ENCODE results near the gene TMEM117. TPM values are rescaled to one million over a fixed set of nuclear protein-coding genes. Genes with fewer than 3 reads are reported as not detected.
A peak's percentile ranks its signal among the peaks of the same experiment; 100 is the strongest.

The TMEM117 gene
- total RNA-seq, 1 donor, result 22.4 TPM

DNA sequence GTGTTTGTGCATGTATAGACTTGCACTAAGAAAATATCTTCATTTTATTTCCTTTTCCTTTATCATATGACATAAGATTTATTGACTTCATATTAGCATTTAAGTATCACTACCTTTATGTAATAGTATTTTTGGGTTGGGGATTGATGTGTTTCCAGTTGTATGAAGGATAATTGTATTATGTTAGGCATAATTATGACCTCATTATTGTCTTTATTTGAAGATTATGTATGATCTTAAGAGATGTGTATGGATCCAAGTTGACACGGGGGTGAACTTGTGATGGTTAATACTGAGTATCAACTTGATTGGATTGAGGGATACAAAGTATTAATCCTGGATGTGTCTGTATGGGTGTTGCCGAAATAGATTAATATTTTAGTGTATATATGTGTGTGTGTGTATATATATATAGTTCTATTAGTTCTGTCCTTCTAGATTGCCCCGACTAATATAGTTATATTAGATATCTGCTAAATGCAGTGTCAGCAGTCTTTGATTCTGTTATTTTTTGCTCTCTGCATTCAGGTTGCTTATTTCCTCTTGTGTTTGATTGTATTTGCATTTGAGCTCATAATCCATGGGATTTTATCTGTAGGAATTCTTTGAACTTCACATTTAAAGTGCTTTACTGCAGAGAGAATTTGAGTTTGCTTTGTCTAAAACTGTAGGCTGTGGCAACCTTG is 211.0 kb downstream of the TMEM117 start:
- Histone ChIP-seq H3K4me1 (ENCODE audit: insufficient read depth, low read length) (no peaks in the 10 kb centered on the region), H3K9me3 (ENCODE audit: low read depth, low read length) (no peaks in the 10 kb centered on the region), H3K4me3 (ENCODE audit: insufficient read depth, low read length) (no peak overlapping the region), H3K27ac (ENCODE audit: low read depth, low read length) (no peak overlapping the region), H3K27me3 (ENCODE audit: insufficient read depth, low read length) (no peaks in the 10 kb centered on the region), H4K20me1 (ENCODE audit: insufficient read depth, low read length) (no peaks in the 10 kb centered on the region), H3K36me3 (ENCODE audit: insufficient read depth, low read length) (no peaks in the 10 kb centered on the region), H3K4me2 (ENCODE audit: insufficient read depth, low read length) (no peak overlapping the region), H3K79me2 (ENCODE audit: insufficient read depth, low read length) (no peaks in the 10 kb centered on the region), H2AFZ (ENCODE audit: low read length) (no peak overlapping the region)
- TF ChIP-seq, protein P1, sequence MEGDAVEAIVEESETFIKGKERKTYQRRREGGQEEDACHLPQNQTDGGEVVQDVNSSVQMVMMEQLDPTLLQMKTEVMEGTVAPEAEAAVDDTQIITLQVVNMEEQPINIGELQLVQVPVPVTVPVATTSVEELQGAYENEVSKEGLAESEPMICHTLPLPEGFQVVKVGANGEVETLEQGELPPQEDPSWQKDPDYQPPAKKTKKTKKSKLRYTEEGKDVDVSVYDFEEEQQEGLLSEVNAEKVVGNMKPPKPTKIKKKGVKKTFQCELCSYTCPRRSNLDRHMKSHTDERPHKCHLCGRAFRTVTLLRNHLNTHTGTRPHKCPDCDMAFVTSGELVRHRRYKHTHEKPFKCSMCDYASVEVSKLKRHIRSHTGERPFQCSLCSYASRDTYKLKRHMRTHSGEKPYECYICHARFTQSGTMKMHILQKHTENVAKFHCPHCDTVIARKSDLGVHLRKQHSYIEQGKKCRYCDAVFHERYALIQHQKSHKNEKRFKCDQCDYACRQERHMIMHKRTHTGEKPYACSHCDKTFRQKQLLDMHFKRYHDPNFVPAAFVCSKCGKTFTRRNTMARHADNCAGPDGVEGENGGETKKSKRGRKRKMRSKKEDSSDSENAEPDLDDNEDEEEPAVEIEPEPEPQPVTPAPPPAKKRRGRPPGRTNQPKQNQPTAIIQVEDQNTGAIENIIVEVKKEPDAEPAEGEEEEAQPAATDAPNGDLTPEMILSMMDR (IDR thresholded peaks at IDR 0.05; ENCODE audit: extremely low read depth, low read depth, low read length), result no peak
- DNase-seq (ENCODE audit: insufficient read length, low spot score, missing footprints), result no peak

DNA sequence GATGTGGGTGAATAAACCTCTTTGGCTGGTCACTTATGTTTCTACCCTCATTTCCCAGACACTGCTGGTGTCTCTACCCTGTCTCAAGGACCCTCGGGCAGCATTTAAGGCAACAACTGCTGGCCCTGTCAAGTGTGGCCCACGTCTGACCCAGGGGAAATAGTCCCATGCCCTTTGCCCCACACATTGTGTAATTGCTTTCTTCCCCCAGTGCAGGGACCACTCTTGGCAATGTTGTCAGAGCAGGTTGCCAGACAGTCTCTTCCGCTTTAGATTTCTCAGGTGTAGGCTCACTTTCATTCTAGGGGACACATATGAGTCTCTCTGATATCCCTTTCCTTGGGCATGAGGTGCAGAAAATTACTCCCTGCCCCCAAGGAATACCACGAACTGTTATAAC is 216.7 kb downstream of the TMEM117 start:
- no peaks in the 10 kb centered on the region for H3K79me2 ChIP-seq (ENCODE audit: insufficient read depth, low read length)
- H3K4me3 ChIP-seq (ENCODE audit: insufficient read depth, low read length), result no peak overlapping the region
- DNase-seq (ENCODE audit: insufficient read length, low spot score, missing footprints), result no peak
- TF ChIP-seq, protein P1 (IDR thresholded peaks at IDR 0.05; ENCODE audit: extremely low read depth, low read depth, low read length), result no peak
- no peak overlapping the region for H3K4me2 ChIP-seq (ENCODE audit: insufficient read depth, low read length)
- no peak overlapping the region for H2AFZ ChIP-seq (ENCODE audit: low read length)
- H3K36me3 ChIP-seq (ENCODE audit: insufficient read depth, low read length), result no peaks in the 10 kb centered on the region
- H4K20me1 ChIP-seq (ENCODE audit: insufficient read depth, low read length), result no peaks in the 10 kb centered on the region
- H3K9me3 ChIP-seq (ENCODE audit: low read depth, low read length), result no peaks in the 10 kb centered on the region
- no peaks in the 10 kb centered on the region for H3K27me3 ChIP-seq (ENCODE audit: insufficient read depth, low read length)
- H3K4me1 ChIP-seq (ENCODE audit: insufficient read depth, low read length), result no peaks in the 10 kb centered on the region
- no peak overlapping the region for H3K27ac ChIP-seq (ENCODE audit: low read depth, low read length)

DNA sequence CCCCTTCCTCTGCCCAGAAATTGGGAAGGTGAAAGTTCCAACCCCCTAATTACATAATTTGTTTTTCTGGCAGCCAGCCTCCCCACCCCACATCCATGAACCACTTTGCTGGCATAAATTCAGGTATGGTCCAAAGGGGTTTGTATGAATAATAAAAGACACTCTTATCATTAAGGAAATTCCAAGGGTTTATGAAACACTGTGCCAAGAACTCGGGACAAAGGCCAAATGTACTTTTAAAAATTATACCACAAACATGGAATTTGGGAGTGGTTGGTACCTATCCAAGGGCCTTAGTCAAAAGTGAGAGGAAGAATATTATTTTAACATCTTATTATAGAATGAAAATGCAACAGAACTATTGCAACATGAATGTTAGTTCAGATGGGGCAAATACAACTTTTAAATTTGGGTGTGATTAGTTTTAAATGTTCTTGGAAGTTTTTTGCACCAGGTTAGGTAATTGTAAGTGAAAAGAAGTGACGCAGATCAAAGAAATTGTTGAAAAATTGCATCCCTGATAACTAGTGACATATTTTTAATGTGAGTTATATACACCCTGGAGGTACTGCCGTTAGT is 217.8 kb downstream of the TMEM117 start:
- TF ChIP-seq, protein P1 (IDR thresholded peaks at IDR 0.05; ENCODE audit: extremely low read depth, low read depth, low read length), result no peak
- H4K20me1 ChIP-seq (ENCODE audit: insufficient read depth, low read length), result no peaks in the 10 kb centered on the region
- H3K4me2 ChIP-seq (ENCODE audit: insufficient read depth, low read length), result peak overlapping the region; percentile 10
- DNase-seq (ENCODE audit: insufficient read length, low spot score, missing footprints), result peak; percentile 66
- H3K36me3 ChIP-seq (ENCODE audit: insufficient read depth, low read length), result no peaks in the 10 kb centered on the region
- H3K4me1 ChIP-seq (ENCODE audit: insufficient read depth, low read length), result no peaks in the 10 kb centered on the region
- H3K4me3 ChIP-seq (ENCODE audit: insufficient read depth, low read length), result no peak overlapping the region
- H3K27ac ChIP-seq (ENCODE audit: low read depth, low read length), result no peak overlapping the region
- no peaks in the 10 kb centered on the region for H3K79me2 ChIP-seq (ENCODE audit: insufficient read depth, low read length)
- no peaks in the 10 kb centered on the region for H3K9me3 ChIP-seq (ENCODE audit: low read depth, low read length)
- H3K27me3 ChIP-seq (ENCODE audit: insufficient read depth, low read length), result no peaks in the 10 kb centered on the region
- H2AFZ ChIP-seq (ENCODE audit: low read length), result no peak overlapping the region

DNA sequence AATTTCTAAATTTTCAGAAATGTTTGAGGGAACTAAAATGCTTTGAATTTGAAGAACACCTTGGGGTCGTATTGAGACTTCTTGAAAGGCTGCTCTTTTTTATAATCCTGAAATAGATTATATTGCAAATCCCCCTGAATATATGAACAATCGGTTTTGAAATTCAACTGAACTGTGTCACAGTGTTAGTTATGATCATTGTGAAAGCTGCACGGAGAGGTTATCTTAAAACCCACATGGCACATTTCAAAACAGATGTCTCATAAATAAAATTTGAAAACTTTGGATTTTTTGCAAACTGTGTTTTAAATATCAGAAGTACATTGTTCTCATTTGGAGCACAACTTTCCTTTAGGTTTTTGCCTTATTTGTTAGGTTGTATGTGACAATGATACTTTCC is 218.4 kb downstream of the TMEM117 start:
- Histone ChIP-seq H3K27ac (ENCODE audit: low read depth, low read length) (no peak overlapping the region), H3K27me3 (ENCODE audit: insufficient read depth, low read length) (no peaks in the 10 kb centered on the region), H3K9me3 (ENCODE audit: low read depth, low read length) (no peaks in the 10 kb centered on the region), H3K4me2 (ENCODE audit: insufficient read depth, low read length) (peak overlapping the region; percentile 10), H2AFZ (ENCODE audit: low read length) (no peak overlapping the region), H3K36me3 (ENCODE audit: insufficient read depth, low read length) (no peaks in the 10 kb centered on the region), H3K4me3 (ENCODE audit: insufficient read depth, low read length) (no peak overlapping the region), H4K20me1 (ENCODE audit: insufficient read depth, low read length) (no peaks in the 10 kb centered on the region), H3K79me2 (ENCODE audit: insufficient read depth, low read length) (no peaks in the 10 kb centered on the region), H3K4me1 (ENCODE audit: insufficient read depth, low read length) (no peaks in the 10 kb centered on the region)
- TF ChIP-seq, protein P1 (IDR thresholded peaks at IDR 0.05; ENCODE audit: extremely low read depth, low read depth, low read length), result no peak
- no peak for DNase-seq (ENCODE audit: insufficient read length, low spot score, missing footprints)

Measured in osteoblast (primary cell).